Suppressor macrophage treated with lipopolysaccharide for 1 hour (primary cell): ENCODE results near the gene ADCY1.

Source experiments
- DNase-seq, 3 donors: peaks; one replicate each; pipeline ENCODE4 v3.0.0-alpha.2; 2020 to 2022

The ADCY1 gene

DNA sequence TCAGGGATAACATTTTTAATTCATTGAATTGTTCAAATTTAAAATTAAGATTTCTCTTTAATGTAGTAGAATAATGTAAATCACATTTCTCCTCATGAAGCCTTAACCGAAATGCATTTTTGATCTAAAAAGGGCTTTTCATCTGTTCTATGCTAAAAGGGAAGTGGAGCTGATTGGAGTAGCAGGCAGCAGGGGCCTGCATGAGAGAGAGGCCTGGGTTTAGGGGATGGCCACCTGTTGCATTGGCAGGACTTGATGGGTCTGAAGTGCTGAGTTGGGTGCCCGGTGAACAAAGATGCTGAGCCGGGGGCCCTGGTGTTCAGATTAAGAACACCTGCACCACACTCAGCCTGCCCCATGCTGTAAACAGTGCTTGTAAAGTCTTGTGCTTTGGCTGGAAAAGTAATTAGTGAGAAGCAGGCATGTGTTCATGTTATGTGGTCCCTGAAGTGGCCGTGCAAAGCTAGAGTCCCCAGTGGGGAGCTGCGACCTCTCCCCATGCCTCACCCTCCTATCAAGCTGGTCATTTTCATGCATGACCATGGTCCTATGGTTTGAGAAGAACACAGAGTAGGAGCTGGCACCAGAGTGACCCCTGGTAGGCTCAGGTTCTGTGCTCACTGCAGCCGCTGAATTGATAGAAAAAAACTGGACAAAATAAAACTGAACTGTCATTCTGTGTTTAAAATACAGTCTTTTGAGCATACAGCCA, 124.3 kb downstream of the ADCY1 start:
- no peak for DNase-seq

DNA sequence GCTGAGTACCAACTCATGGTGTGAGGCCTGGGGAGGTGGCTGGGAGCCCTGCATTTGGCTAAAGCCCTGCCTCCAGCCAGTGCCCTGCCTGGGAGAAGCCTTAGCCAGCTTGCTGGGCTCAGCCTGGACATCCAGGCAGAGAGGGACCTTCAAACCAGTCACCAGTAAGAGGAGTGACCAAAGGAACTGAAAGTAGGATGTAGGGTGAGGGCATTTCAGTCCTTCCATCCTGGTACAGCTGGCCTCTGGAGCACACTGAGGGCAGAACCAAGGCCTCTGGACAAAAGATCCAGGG, 124.8 kb downstream of the ADCY1 start:
- no peak for DNase-seq

- no peak for DNase-seq
These were observed 125.7 kb downstream of the ADCY1 start for GRCh38 chr7:45699726-45700390.

DNA sequence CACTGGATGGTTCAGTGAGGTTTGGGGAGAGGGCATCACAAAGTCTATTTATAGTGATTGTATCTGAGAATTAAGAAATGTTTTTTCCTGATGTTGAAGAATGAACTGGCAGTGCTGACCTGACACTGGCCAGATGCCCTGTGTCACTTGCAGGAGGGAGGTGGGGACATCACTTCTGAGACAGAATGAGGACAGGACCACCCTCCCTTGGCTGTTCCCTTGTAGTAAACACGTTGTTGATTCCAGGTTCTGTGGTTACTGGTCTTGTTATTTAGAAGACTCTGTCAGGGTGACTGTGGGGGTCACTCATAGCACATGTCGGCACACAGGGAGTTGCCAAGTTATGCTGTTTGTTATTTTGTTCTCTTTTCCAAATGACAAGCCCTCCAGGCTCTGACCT, 126.4 kb downstream of the ADCY1 start:
- no peak for DNase-seq

DNA sequence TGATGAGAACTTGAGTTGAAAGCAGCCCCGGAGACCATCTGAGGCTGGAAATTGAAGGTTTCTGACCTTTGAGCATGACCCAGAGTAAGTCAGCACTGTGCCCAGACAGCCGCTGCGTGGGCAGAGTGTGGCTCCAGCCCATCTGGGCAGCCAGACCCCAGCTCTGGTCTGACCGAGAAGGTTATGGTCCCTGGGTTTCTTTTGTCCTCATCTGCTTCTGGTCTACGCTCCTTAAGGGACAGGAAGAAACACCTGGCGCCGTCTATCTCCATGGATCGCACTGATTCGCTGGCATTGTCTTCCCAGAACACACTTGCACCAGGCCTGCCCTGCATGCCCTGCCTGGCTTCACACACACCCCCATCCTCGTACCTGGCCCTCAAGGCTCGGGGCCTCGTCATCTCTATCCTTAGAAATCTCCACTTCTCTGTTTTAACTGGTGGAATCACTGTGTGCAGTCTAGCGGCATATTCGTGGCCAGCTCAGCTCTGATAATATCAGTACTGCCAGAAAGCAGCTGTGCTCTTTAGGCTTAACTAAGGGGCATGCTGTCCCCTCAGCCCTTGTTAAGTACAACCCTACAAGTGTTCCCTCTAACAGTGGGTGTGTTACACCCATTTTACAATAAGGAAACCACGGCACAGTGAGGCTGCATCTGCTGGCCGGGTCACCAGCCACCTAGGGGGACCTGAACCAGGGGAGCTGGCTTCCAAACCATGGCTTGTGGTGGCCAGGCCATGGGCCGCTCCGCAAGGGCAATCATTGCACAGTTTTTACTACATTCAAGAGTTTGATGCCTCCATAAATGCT, 127.7 kb downstream of the ADCY1 start:
- no peak for DNase-seq

GRCh38 chr7:45702751-45703150, 128.6 kb downstream of the ADCY1 start:
- DNase-seq: no peak

DNA sequence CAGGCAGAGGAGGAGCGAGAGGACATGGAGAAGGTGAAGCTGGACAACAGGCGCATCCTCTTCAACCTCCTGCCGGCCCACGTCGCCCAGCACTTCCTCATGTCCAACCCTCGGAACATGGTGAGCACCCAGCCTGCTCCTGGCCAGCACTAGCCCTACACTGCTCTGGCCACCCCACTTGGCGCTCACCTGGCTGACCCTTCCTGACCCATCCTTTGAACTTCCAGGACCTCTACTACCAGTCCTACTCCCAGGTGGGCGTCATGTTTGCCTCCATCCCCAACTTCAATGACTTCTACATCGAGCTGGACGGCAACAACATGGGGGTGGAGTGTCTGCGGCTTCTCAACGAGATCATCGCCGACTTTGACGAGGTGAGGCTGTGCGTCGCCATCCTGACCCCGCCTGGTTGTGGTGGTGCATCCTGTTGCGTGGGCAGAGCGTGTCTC, 129.2 kb downstream of the ADCY1 start:
- no peak for DNase-seq

- DNase-seq: no peak
These were observed 129.9 kb downstream of the ADCY1 start for GRCh38 chr7:45703911-45704682.

DNA sequence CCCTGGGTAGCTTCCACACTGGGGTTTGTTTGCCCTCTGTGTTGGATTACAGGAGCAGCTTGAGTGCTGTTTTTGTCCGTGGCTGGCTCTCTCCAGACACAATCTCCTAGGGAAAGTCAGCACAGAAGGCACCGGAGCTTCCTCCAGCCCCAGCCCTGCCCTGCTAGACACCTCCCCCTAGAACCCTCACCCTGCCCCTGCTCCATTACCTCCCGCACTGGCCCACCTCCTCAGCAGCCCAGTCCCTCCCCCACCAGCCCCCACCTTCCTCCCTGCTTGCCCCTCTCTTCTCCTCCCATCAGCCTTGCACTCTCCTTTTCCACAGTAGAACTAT, 130.5 kb downstream of the ADCY1 start:
- DNase-seq: no peak

DNA sequence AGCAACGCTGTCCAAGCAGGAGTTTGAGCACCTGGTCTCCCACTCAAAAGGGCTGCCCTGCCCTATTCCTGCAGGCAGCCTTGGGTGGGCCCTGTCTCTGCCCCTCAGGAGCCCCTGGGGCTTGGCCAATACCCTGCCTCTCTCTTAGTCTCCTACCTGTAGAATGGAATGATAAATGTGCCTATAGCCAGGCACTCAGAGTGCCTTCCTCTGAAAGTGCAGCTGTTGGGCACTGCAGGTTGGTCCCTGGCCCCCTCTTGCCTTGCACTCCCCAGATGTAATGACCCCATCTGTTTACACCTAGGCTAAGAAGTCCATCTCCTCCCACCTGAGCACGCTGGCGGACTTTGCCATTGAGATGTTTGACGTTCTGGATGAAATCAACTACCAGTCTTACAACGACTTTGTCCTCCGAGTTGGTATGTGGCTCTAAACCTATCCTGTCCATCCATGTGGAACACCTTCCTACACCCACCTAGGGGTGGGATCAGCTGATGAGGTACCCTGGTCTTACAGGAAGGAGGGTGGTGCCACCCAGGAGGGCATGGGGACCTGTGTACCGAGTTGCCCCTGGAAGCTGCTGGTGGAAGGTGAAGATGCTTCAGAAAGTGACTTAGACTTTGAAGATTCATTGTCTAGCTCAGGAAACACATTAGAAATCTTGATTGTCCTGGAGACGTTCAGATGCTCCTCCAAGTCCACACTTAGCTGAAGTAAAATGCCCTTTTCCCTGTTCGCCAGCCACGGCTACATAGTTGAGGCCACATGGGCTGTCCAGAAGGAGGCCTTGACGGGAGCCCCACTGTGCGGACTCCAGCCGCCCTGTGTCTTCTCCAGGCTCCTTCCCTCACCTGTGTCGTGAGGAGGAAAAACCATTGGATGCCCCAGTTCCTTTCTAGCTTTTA, 134.1 kb downstream of the ADCY1 start:
- DNase-seq: no peak

DNA sequence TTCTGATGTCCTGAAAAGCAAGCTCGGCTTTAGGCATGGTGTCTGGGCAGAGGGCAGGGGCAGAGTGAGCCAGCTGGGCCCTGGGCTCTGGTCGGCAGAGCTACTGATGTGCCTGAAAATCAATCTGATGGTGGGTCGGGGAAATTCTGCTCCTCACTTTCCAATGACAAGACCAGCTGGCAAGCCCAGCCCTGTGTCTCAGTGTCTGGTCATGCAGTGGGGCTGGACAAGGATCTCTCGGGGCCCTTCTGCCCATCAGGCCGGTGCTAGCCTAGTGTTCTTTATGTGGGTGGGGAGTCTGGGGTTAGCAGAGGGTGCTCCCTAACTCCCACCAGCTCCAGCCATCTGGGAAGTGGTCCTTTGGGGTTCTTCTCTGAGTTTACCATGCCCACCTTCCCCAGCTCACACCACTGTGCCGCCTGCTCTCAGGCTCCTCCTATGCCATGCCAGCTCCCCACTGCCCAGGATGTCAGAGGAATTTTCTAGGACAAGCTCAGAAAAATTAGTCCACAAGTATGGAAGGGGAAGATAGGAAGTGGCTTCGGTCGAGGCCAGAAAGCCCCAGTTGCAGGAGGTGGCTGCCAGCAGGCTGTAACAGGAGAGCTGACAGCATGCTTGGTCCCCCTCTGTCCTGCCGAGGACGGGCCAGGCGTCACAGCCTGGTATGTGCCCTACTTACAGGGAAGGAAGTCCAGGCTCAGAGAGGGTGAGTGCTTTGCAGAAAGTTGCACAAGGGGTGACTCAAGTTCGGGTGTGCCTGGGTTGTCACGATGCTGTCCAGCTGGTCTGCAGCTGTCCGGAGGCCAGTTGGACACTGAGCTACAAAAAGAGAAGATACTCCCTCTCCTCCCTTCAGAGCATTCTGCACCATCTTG, 135.2 kb downstream of the ADCY1 start:
- DNase-seq: no peak

GRCh38 chr7:45710271-45711160, 136.3 kb downstream of the ADCY1 start:
- no peak for DNase-seq

DNA sequence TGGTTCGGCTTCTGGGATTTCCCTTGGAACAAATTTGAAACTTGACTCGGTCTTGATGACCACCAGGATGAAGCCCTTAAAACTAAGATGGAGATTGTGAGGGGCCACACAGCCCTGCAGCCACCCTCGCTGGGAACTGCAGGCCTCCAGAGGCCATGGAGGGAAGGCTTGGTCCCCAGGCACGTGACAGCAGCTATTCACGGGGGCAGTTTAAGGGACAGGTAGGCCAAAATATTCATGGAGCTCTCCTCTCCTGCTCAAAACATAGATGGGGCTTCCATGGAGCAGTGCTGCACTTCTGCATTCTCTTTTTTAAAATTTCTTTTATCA, 137.0 kb downstream of the ADCY1 start:
- DNase-seq: no peak

GRCh38 chr7:45712057-45712689, 138.0 kb downstream of the ADCY1 start:
- no peak for DNase-seq

DNA sequence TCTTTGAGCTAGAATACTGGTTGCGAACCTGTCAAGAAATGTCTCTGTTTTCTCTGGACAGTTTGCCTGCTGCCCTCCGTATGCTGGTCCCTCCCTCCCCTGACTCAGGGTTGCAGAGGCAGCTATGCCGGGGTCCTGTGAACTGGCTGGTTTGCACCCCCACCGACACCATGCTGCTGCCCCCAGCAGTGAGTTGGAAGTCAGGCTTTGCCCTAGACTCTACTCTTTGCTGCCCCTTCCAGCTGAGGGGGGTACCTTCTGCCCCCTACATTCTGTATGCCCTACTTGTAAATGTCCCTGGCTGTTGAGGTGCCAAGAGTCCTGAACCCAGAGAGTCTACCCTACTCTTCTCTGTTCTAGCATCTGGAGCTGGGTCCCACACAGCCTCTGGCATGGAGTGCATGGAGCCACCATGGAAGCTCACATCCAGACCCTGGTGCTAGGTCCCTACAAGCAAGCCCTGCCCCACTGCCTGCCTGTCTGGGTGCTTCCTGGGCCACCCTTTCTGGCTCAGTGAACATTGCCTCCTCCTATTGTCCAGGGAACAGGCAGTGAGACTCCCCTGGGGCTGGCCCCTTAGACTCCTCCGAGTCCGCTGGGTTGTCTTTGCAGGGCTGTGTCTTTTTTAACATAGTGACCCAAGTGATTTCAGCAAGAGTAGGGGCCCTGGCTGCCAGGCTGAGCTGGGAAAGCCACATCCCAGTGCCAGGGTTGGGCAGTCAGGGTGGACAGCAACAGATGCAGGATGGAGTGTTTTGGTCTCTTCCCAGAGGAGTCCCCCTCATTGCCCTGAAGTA, 138.9 kb downstream of the ADCY1 start:
- DNase-seq: no peak

DNA sequence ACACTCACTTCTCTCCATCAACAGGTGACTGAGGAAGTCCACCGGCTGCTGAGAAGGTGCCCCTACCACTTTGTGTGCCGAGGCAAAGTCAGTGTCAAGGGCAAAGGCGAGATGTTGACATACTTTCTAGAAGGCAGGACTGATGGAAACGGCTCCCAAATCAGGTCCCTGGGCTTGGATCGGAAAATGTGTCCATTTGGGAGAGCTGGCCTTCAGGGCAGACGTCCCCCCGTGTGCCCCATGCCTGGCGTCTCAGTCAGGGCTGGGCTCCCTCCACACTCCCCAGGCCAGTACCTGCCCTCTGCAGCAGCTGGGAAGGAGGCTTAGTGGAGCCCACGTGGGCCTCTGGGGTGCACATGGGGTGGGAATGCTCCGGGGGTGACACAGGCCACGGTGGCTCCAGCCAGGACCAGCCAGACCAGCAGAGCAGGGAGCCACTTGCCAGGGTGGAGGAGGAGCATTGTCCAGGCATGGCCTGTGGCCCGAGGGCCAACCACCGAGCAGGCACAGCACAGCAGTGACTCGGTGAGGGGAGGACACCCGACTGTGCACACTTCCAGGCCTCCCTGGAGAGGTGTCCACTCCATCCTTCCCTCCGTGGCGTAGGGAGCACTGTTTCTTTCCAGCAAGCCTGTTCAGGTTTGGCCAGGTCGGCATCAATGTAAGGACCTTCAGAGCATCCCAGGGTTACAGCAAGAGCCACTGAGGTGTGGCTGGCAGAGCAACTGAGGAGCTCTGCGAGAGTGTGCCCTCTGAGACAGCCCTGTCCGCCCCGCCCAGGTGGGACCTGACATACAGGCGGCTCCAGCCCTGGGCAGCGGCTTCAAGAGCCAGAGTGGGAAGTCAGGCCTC, 139.7 kb downstream of the ADCY1 start:
- no peak for DNase-seq

DNA sequence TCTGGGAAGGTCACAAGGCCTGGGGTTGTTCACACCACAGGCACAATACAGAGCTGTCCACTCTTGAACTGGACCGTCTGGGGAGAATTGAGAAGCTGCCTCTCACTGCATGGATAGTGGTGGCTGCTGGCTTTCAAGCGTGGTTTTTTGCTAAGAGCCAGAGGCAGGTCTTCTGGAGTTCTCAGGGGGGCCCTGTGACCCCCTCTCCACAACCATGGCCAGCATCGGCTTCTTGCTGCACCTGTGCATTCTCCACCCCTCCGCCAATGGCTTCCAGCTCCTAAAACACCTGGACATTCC, 140.3 kb downstream of the ADCY1 start:
- no peak for DNase-seq
